GM18511 (cell line): ENCODE data around the gene EPS8L2.
"Not testable (repeated sequence)": the region's sequence is repeated elsewhere in the genome, so short reads cannot be mapped to it uniquely, and the experiment has no call there.

Experiments used
- ATAC-seq: cut with Tn5 transposase; IDR thresholded peaks from one replicate; pipeline ENCODE4 v1.9.1; 2021; ENCODE audit warnings: mild to moderate bottlenecking, moderate library complexity; ENCODE audit not compliant: unreplicated experiment

EPS8L2 gene

GRCh38 chr11:689625-690024 lies 16.4 kb upstream of the EPS8L2 start:
- ATAC-seq: no peak

GRCh38 chr11:690244-690643 lies 15.8 kb upstream of the EPS8L2 start:
- not testable (repeated sequence) for ATAC-seq

DNA sequence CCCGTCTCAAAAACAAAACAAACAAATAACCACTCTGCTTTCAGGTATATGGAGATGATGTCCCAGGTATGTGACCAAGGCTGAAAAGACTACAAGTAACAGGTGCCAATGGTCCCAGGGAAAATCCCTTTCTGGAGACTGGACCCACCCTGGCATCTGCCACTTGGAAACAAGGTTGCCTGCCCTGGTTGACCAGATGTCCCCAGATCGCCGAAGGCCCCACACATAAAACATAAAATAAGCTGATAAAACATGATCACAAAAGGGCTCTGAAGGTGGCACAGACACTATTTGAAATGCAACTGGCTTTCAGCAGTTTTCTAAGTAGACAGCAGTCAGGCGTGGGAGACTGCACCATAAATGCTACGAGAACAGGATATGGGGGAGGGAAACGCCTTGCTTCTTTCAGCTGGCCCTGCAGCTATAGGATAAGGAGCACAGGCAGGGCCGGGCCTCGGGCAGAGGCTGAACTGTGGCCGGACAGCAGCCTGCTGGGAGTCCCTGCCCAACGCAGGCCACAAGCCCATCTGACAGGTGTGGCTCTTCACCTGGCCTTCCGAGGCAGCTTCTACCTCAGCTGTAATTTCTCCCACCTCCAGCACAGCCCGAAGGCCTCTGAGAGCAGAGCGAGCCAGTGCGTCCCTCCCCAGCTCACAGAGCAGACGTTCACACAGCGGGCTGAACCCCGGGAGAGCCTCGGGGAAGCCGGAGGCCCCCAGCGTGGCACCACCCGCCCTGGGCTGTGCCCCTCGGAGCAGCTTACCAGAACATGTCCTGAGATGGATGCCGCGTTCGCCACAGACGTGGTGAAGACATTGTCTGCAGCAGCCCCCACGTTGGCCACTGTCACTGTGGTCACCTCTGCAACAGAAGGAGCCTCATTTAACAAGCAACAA lies 15.0 kb upstream of the EPS8L2 start:
- no peak for ATAC-seq

DNA sequence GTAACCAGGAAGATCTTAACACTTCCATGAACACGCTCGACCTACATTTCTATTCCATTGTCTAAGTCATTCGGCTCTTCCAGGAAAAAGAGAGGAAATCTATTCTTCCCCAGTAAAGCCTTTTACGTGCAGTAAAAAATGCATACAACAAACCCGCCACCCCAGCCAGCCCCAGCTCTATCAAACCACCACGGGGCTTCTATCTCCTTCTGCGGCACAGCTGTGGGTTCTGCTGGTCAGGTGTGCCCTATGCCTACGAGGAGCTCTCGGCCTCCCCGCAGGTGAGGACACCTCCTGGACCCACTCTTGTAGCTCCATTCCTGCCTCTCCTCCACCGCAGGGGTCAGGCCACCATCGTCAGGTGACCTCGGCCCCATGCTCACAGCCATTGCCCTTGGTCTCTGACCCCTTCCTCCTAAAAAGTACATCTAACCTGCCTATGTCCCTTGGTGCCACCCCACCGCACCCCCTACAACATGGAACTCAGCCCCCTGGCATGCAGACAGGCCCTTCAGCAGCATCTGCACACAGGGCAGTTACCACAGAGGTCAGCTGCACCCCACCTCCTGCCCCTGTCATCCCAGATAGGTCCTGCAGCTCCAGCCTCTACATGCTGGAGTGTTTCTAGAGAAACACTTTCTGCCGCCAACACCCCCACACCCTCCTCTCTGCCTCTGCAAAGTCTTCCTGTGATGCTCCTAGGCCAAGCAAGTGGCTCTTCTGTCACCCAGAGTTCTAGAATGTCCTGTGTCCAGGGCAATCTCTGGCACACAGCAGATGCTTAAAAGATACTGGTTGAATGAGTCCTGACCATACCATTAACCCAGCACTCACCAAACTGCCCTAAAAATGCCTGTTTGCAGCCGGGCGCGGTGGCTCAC lies 14.1 kb upstream of the EPS8L2 start:
- no peak for ATAC-seq

DNA sequence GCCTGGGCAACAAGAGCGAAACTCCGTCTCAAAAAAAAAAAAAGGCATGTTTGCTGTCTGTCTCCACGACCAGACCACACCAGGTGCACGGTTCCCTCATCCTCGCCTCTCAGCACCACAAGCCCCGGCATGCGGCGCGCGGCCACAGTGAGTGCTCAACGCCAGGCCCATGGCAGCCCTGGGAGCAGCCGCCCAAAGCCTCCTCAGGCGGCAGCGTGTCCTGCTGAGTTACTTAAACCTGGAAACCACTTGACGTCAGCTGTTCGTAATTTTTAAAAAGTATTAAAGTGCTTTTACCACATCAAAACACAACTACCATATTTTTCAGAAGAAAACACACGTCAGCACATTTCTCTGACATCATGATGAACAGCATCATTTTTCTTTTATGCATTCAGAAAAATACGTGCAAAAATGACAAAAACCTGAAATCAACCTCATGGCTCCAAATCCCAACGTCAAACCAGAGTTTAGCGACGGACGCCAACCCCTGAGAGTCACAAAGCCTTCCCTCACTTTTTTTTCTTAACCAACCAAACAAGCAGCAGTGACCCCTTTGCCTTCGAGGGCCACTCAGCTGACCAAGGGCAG lies 13.1 kb upstream of the EPS8L2 start:
- no peak for ATAC-seq

DNA sequence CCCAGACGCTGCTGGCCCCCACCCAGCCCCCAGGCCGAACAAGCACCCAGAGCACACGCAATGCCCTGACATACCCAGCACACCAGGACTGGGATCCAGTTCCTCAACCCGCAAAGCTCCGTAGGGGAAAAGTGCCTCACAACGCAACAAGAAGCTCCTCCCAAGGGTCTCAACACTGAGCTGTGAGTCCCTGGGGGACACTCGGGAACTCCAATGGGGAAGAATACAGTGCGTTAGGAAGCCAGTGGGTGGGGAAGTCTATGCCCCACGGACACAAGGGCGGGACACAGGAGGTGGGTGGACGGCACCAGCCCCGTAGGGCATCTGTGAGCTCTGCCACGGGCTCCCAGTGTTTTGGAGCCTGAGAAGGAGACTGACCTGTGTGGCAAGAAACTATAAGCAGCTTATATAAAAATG lies 12.6 kb upstream of the EPS8L2 start:
- ATAC-seq: no peak

- ATAC-seq: no peak
Measured at GRCh38 chr11:693887-694562, 12.0 kb upstream of the EPS8L2 start.

GRCh38 chr11:694563-695287 lies 11.3 kb upstream of the EPS8L2 start, which contains the start of gene DEAF1:
TSS of gene DEAF1 (minus strand) at chr11:695222. CDS start at chr11:695047, 175 bp downstream.
- peak; percentile 77 for ATAC-seq

DNA sequence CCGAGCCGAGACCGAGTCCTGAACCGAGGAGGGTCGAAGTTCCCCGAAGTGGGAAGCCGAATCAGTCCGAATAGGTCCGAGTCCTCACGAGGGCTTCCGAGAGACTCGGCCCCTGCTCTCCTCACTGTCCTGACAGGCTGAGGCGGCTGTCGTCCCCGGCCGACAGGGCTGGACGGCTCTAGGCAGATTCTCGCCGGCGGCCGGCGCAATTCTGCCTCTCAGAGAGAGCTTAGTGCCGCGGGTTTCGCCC lies 10.8 kb upstream of the EPS8L2 start:
- no peak for ATAC-seq

GRCh38 chr11:695538-696248 lies 10.3 kb upstream of the EPS8L2 start, which contains the start of gene TMEM80:
TSS of gene TMEM80 (plus strand) at chr11:695816. CDS start at chr11:695828, 12 bp downstream.
- ATAC-seq: peak; percentile 72

DNA sequence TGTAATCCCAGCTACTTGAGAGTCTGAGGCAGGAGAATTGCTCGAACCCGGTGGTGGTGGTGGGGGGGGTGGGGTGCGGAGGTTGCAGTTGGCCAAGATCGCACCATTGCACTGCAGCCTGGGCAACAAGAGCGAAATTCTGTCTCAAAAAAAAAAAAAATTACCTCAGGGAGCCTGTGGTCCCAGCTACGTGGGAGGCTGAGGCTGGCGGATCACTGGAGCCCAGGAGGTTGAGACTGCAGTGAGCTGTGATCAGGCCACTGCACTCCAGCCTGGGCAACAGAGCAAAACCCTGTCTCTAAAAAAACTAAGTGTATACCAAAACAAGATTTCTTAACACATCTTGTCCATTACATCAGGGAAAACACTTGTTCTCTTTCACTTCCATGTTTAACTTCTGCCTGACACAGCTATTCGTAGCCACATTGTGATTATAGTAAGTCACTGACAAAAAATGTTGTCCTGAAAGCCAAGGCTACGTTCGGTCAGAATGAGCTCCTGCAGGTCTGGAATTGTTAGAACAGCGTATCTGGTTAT lies 9.0 kb upstream of the EPS8L2 start:
- ATAC-seq: no peak

GRCh38 chr11:697811-698311 lies 8.2 kb upstream of the EPS8L2 start:
- no peak for ATAC-seq

DNA sequence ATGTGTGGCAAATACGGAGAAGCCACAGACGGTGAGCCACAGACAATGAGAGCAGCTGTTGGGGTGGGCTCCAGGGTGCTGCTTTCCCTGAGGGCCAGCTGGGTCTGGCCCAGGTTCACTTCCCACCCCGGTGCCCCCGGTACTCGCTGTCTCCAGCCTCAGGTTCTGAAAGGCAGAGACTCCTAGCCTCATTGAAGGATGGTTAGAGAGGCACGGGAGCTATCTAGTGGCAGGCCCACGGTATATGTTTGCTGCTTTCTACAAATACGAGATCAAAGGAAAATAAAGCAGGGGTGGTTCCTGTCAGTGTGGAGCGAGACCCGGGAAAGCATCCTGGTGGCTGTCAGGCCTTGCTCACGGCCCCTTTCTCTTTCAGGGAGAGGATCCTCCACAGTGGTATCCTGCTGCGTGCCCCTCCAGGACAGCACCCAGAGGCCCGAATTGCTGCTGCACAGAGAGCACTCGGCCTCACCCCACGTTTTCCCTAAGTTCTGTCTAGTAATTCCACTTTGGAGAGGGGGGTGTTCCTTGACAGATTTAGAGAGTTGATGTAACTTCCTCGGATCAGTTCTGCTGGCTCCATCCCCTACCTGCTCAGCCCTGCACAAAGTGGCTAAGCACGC lies 7.4 kb upstream of the EPS8L2 start:
- ATAC-seq: no peak

DNA sequence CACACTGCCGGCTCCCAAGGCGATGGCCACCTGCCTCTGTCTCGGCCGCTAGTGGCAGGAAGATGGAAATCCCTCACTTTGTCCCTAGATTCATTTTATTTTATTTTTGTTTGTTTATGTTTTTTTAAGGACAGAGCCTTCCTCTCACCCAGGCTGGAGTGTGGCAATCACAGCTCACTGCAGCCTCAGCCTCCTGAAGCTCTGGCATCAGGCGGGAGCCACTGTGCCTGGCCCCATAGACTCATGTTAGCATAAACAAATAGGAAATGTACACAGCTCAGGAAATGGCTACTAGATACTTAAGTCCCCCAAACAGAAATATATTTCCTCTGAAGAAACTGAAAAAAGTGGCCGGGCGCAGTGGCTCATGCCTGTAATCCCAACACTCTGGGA lies 6.9 kb upstream of the EPS8L2 start:
- no peak for ATAC-seq

DNA sequence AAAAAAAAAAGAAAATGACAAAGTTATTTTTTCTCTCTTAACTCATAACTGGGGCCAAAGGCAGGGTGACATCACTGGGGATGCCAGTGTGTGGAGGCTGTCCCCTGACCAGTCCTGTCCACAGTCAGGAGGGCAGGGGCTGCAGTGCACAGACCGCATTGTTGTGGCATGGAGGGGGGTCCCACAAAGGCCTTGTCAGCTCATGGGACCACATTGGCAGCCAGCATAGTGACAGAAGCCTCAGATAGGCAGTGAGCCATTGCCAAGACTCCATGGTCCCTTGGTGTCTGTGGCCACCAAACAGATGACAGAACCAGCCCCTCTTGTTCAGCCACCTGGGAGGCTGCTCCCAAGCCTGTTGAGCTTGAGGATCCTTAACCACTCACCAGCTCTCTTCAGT lies 6.3 kb upstream of the EPS8L2 start:
- ATAC-seq: no peak

GRCh38 chr11:701741-702461 lies 4.1 kb upstream of the EPS8L2 start:
- ATAC-seq: no peak

- ATAC-seq: no peak
Measured at GRCh38 chr11:702462-703461, 3.3 kb upstream of the EPS8L2 start.
